ENCODE data around the gene CAMK2D.
"Not testable (repeated sequence)": the region's sequence is repeated elsewhere in the genome, so short reads cannot be mapped to it uniquely, and the experiment has no call there.

The CAMK2D gene

GRCh38 chr4:113733685-113734084 is 27.9 kb downstream of the CAMK2D start:
- DNase-seq (ENCODE audit: low read depth in 4 of 4, low spot score in 1 of 4) = no peak

GRCh38 chr4:113732967-113733527 is 28.5 kb downstream of the CAMK2D start:
- no peak for DNase-seq (ENCODE audit: low read depth in 4 of 4, low spot score in 1 of 4)

- no peak for DNase-seq (ENCODE audit: low read depth in 4 of 4, low spot score in 1 of 4)
Observed at GRCh38 chr4:113730467-113731216, 30.9 kb downstream of the CAMK2D start.

GRCh38 chr4:113727802-113728201 is 33.7 kb downstream of the CAMK2D start:
- no peak for DNase-seq (ENCODE audit: low read depth in 4 of 4, low spot score in 1 of 4)

- no peak for DNase-seq (ENCODE audit: low read depth in 4 of 4, low spot score in 1 of 4)
Observed at GRCh38 chr4:113725963-113726362, 35.6 kb downstream of the CAMK2D start.

GRCh38 chr4:113718252-113718651 is 43.3 kb downstream of the CAMK2D start:
- DNase-seq (ENCODE audit: low read depth in 4 of 4, low spot score in 1 of 4) = no peak

- DNase-seq (ENCODE audit: low read depth in 4 of 4, low spot score in 1 of 4) = no peak
Observed at GRCh38 chr4:113711883-113712662, 49.5 kb downstream of the CAMK2D start.

GRCh38 chr4:113708250-113708649 is 53.3 kb downstream of the CAMK2D start:
- DNase-seq (ENCODE audit: low read depth in 4 of 4, low spot score in 1 of 4) = no peak

- DNase-seq (ENCODE audit: low read depth in 4 of 4, low spot score in 1 of 4) = no peak
Observed at GRCh38 chr4:113707048-113707447, 54.5 kb downstream of the CAMK2D start.

GRCh38 chr4:113705097-113705496 is 56.4 kb downstream of the CAMK2D start:
- not testable (repeated sequence) for DNase-seq (ENCODE audit: low read depth in 4 of 4, low spot score in 1 of 4)

- DNase-seq (ENCODE audit: low read depth in 4 of 4, low spot score in 1 of 4) = not testable (repeated sequence)
Observed at GRCh38 chr4:113702596-113702995, 58.9 kb downstream of the CAMK2D start.

GRCh38 chr4:113701169-113701568 is 60.4 kb downstream of the CAMK2D start:
- no peak for DNase-seq (ENCODE audit: low read depth in 4 of 4, low spot score in 1 of 4)

GRCh38 chr4:113700602-113701150 is 60.9 kb downstream of the CAMK2D start:
- DNase-seq (ENCODE audit: low read depth in 4 of 4, low spot score in 1 of 4) = no peak

GRCh38 chr4:113699772-113700171 is 61.8 kb downstream of the CAMK2D start:
- DNase-seq (ENCODE audit: low read depth in 4 of 4, low spot score in 1 of 4) = no peak

- no peak for DNase-seq (ENCODE audit: low read depth in 4 of 4, low spot score in 1 of 4)
Observed at GRCh38 chr4:113697429-113697828, 64.1 kb downstream of the CAMK2D start.

GRCh38 chr4:113695328-113696169 is 66.0 kb downstream of the CAMK2D start:
- no peak for DNase-seq (ENCODE audit: low read depth in 4 of 4, low spot score in 1 of 4)

GRCh38 chr4:113694008-113694407 is 67.5 kb downstream of the CAMK2D start:
- no peak for DNase-seq (ENCODE audit: low read depth in 4 of 4, low spot score in 1 of 4)

GRCh38 chr4:113692809-113693411 is 68.6 kb downstream of the CAMK2D start:
- no peak for DNase-seq (ENCODE audit: low read depth in 4 of 4, low spot score in 1 of 4)

GRCh38 chr4:113691676-113692075 is 69.9 kb downstream of the CAMK2D start:
- no peak for DNase-seq (ENCODE audit: low read depth in 4 of 4, low spot score in 1 of 4)

GRCh38 chr4:113689394-113689793 is 72.1 kb downstream of the CAMK2D start:
- DNase-seq (ENCODE audit: low read depth in 4 of 4, low spot score in 1 of 4) = no peak

All from stimulated activated CD4-positive, alpha-beta T cell treated with anti-CD3 and anti-CD28 coated beads, Interleukin-1b, Interleukin-23, amount 100 ng/mL, for 24 hours (primary cell).